ENCODE data around the gene GLUL. TPM values are rescaled to one million over a fixed set of nuclear protein-coding genes. Genes with fewer than 3 reads are reported as not detected.
"Not testable (repeated sequence)": the region's sequence is repeated elsewhere in the genome, so short reads cannot be mapped to it uniquely, and the experiment has no call there.

The GLUL gene
- total RNA-seq, 1 donor from 2014 or later = 89.6 TPM

DNA sequence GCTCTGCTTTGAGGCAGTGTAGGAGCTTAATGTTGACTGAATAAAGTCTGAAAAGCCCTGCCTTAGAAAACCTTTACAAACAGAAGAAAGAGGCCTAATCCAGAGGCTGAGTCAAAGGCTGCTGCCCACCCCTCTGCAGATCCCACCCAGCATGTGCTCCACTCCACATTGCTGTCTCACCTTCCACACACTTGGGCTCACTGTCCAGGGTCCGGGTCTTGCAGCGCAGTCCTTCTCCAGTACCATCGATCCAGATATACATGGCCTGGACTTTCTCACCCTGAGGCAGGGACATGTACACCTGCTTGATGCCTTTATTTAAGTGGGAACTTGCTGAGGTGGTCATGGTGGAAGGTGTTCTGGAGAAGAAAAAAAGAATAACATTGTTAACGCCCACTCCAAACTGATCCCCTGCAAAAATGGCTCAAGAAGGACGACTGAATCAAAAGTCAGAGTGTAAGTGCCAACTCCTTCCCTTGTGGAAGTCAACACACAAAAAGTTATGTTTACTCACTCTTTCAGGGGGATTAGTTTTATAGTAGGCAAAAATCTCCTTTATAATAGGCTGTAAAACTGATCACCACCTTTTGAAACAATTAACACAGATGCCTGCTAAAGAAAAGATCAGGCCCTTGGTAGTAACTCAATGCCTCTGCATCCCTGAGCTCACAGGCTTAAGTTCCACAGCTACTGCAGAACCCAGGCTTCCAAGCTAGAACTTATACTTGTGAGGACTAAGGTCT is 3.0 kb downstream of the GLUL start:
- H3K36me3 Mint-ChIP-seq (ENCODE audit: low read depth) = peaks cover 56% of the 10 kb centered on the region

DNA sequence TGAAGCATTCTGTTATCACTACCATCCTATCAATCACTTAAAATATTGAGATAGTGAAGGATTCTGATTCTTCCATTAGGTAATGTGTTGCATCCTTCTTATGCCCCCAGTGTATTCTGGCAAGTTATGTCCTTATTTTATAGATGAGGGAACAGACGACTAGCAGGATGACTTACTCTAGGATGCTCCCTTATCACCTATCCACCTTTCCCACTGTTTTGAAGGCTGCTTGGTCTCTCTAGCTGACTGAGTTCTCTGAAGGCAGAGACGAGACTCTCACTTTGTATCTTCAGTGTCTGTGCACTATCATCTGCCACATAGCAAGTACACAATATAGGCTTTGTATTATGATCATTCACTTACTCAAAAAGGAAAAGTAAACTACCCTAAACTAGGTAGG is 4.0 kb downstream of the GLUL start:
- no peak for DNase-seq (ENCODE audit: low spot score)
- no peaks in the 10 kb centered on the region for H3K9me3 Mint-ChIP-seq
- H3K36me3 Mint-ChIP-seq (ENCODE audit: low read depth) = peaks cover 60% of the 10 kb centered on the region
- intact Hi-C loops (cut with micrococcal nuclease) = no loop called here
- no peak overlapping the region for H3K4me3 Mint-ChIP-seq
- no peak overlapping the region for H3K27ac Mint-ChIP-seq
- no peaks in the 10 kb centered on the region for H3K27me3 Mint-ChIP-seq (ENCODE audit: insufficient read depth)
- peaks cover 36% of the 10 kb centered on the region for H3K4me1 Mint-ChIP-seq (ENCODE audit: low read depth)

More for the DNA sequence above, 3.0 kb downstream of the GLUL start:
- Mint-ChIP-seq H3K9me3 (no peaks in the 10 kb centered on the region), H3K4me3 (peak overlapping the region; percentile 99), H3K27ac (no peak overlapping the region), H3K4me1 (ENCODE audit: low read depth) (peaks cover 42% of the 10 kb centered on the region), H3K27me3 (ENCODE audit: insufficient read depth) (peaks cover 3% of the 10 kb centered on the region)
- intact Hi-C loops (cut with micrococcal nuclease) = loop anchor here (1.0 kb wide), 1 partner anchor 8 kb away; no protein-coding TSS in a partner anchor
- no peak for DNase-seq (ENCODE audit: low spot score)

DNA sequence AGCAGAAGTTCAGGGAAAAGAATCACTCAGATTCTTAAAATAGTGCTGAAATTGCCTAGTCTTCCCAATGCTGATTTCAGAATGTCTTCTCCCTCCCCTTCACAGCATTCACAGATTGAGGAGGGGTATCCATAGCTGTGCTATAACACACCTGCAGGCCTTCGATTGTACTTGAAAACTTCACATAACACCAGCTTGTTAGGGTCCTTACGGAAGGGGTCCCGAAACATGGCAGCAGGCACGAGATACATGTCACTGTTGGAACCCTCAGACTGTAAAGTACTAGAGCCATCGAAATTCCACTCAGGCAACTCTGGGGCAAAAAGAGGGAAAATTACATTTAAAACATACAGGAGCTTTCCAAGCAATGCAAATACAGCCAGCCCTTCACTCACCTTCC is 4.6 kb downstream of the GLUL start:
- Mint-ChIP-seq H3K36me3 (ENCODE audit: low read depth) (peaks cover 66% of the 10 kb centered on the region), H3K27ac (no peak overlapping the region), H3K9me3 (no peaks in the 10 kb centered on the region), H3K4me1 (ENCODE audit: low read depth) (peaks cover 33% of the 10 kb centered on the region), H3K27me3 (ENCODE audit: insufficient read depth) (no peaks in the 10 kb centered on the region), H3K4me3 (no peak overlapping the region)
- DNase-seq (ENCODE audit: low spot score) = no peak
- intact Hi-C loops (cut with micrococcal nuclease) = no loop called here

DNA sequence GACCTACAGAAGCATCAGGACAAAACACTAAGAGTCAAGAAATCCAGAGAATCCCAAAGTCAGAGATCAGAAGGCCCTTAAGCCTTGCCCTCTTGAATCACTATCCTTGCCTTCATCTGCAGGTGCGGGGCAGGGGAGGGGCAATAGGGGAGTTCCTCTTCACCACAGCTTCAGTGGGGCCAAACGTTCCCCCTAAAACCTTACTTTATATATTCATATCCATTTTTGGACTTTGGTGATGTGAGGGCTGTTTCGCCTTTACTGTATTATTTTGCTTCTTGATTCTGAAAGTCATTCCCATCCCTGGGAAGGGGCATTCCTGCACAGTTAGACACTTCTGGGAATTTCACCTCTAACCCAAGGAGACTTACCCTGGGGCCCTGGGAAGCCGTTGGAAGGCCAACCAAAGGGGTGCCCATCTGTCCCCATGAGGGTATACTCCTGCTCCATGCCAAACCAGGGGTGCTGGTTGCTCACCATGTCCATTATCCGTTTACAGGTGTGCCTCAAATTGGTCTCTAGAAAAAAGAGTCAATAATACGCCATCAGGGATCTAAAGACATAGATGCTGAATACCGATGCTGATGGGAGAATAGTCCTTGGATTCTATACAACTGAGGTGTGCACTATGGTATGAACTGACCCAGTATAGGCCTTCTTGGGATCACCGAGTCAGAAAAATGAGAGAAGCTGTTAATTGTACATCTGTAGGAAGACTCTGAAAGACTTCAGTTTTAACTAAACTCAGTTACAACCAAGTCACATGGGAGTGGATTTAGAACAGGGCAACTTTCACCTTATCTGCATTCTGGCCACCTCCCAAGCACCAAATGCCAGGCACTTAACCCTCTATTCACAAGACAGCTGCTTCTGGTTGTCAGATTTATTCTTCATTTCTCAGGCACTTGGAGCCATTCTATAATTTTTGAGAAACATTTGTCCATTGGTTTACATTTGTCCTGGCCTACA is 5.4 kb downstream of the GLUL start:
- peaks cover 73% of the 10 kb centered on the region for H3K36me3 Mint-ChIP-seq (ENCODE audit: low read depth)

DNA sequence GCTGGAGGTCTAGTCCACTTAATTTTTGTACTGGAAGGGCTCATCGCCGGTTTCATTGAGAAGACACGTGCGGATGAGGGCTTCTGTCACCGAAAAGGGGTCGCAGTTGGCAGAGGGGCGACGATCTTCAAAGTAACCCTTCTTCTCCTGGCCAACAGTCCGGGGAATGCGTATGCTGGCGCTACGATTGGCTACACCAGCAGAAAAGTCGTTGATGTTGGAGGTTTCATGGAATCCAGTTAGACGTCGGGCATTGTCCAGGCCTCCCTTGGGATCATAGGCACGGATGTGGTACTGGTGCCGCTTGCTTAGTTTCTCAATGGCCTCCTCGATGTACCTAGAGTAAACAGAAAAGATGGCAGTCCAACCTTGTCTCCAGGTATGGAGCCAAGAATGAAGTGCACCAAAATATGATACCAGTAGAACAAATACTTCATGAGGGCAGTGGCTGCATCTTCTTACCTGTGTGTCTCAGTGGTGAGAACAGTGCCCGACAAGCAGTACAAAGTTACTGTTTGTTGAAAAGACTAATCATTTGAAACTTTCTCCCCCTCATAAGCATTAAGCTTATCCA is 7.1 kb downstream of the GLUL start:
- H3K27me3 Mint-ChIP-seq (ENCODE audit: insufficient read depth) = no peaks in the 10 kb centered on the region
- peaks cover 24% of the 10 kb centered on the region for H3K4me1 Mint-ChIP-seq (ENCODE audit: low read depth)
- H3K36me3 Mint-ChIP-seq (ENCODE audit: low read depth) = peaks cover 72% of the 10 kb centered on the region
- H3K9me3 Mint-ChIP-seq = no peaks in the 10 kb centered on the region
- H3K4me3 Mint-ChIP-seq = no peak overlapping the region
- intact Hi-C loops (cut with micrococcal nuclease) = no loop called here
- DNase-seq (ENCODE audit: low spot score) = no peak
- no peak overlapping the region for H3K27ac Mint-ChIP-seq

More for the DNA sequence above, 5.4 kb downstream of the GLUL start:
- H3K9me3 Mint-ChIP-seq = no peaks in the 10 kb centered on the region
- H3K27ac Mint-ChIP-seq = no peak overlapping the region
- intact Hi-C loops (cut with micrococcal nuclease) = no loop called here
- no peaks in the 10 kb centered on the region for H3K27me3 Mint-ChIP-seq (ENCODE audit: insufficient read depth)
- H3K4me3 Mint-ChIP-seq = no peak overlapping the region
- DNase-seq (ENCODE audit: low spot score) = no peak
- peaks cover 33% of the 10 kb centered on the region for H3K4me1 Mint-ChIP-seq (ENCODE audit: low read depth)

DNA sequence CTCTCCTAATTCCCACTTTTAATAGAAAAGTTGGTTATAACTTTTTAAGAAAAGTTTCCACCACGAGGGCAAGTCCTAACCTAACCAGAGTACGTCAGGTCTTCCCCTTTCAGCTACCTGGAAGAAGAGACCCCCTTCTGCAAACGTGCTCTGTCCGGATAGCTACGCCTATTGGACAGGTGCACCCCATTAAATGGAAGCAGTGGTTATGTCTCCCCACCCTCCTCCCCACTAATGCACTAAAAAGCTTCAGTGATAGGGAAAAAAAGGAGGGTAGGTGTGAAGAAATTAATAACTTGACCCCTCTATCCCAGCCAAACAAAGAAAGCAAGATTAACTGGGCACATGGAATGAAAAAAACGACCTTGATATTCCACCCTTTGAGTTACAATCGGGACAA is 7.7 kb downstream of the GLUL start:
- no peak overlapping the region for H3K4me3 Mint-ChIP-seq
- no peak overlapping the region for H3K27ac Mint-ChIP-seq
- peaks cover 19% of the 10 kb centered on the region for H3K4me1 Mint-ChIP-seq (ENCODE audit: low read depth)
- H3K9me3 Mint-ChIP-seq = no peaks in the 10 kb centered on the region
- H3K36me3 Mint-ChIP-seq (ENCODE audit: low read depth) = peaks cover 66% of the 10 kb centered on the region
- DNase-seq (ENCODE audit: low spot score) = no peak
- H3K27me3 Mint-ChIP-seq (ENCODE audit: insufficient read depth) = no peaks in the 10 kb centered on the region
- intact Hi-C loops (cut with micrococcal nuclease) = no loop called here

DNA sequence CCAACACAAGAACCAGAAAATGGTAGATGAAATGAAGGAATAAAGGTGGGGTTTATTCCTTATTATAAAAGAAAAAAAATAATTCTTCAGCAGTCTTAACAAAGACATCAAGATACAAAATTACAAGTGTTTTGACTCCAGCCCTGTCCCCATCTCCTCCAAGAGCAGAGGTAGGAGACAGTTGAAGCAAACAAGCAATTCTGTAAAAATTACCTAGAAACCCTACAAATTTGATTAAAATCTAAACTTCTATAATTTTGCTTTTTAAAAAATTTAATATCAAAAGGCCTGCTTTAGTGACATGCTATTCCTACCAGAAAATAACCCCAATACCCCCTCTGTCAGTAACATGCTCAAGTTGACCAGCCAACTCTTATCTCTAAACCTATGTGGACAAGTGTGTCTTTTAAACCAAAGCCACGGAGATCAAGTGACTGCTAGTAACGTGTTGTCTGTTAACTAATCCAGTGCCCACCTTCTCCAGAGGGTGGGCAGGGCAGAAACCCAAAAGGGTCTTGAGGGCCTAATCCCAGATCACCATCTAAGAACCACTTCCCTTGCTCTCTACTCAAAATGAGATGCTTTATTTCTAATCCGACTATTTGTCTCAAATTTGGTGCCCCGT is 8.4 kb downstream of the GLUL start:
- intact Hi-C loops (cut with micrococcal nuclease) = no loop called here
- DNase-seq (ENCODE audit: low spot score) = no peak
- no peak overlapping the region for H3K27ac Mint-ChIP-seq
- H3K4me1 Mint-ChIP-seq (ENCODE audit: low read depth) = peaks cover 12% of the 10 kb centered on the region
- H3K36me3 Mint-ChIP-seq (ENCODE audit: low read depth) = peaks cover 60% of the 10 kb centered on the region
- H3K27me3 Mint-ChIP-seq (ENCODE audit: insufficient read depth) = no peaks in the 10 kb centered on the region
- no peak overlapping the region for H3K4me3 Mint-ChIP-seq
- H3K9me3 Mint-ChIP-seq = no peaks in the 10 kb centered on the region

DNA sequence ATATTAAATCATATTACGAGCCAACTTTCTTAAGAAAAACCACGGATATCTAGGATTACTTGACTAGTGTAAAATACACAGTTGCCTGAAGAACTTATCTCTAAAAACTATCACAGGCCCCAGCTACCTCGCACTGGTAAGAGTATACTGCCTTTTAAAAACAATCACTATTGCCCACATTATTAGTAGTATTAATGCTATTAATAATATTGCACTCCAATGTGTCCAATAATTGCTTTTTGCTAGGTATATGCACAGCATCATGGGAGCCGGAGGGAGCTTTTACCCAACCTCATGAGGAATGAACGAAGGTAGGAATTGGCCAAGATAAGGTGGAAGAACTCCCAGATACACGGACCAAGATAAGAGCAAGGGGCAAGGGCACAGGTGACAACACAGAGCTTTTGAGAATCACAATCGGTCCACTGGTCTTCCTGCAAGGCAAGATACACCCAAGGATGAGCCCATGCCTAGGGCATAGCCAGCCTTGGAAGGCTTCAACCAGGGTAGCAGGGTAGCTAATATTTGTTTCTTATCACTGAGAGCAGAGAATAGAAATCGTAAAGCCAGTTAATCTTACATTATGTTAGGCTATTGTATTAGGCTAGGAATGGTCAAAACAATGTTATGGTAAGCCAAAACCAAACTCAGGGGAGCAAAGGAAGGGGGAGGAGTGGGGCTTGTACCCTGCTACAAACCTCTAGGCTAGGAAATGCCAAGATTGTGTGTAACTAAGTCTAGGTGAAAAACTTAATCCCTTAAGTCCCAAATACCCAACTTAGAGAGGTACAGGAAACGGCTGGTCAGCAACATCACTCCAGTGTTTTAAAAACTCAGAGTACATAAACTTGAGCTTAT is 9.4 kb downstream of the GLUL start:
- DNase-seq (ENCODE audit: low spot score) = no peak
- no peak overlapping the region for H3K27ac Mint-ChIP-seq
- intact Hi-C loops (cut with micrococcal nuclease) = no loop called here
- H3K4me1 Mint-ChIP-seq (ENCODE audit: low read depth) = peaks cover 3% of the 10 kb centered on the region
- no peaks in the 10 kb centered on the region for H3K9me3 Mint-ChIP-seq
- peaks cover 51% of the 10 kb centered on the region for H3K36me3 Mint-ChIP-seq (ENCODE audit: low read depth)
- H3K27me3 Mint-ChIP-seq (ENCODE audit: insufficient read depth) = no peaks in the 10 kb centered on the region
- no peak overlapping the region for H3K4me3 Mint-ChIP-seq

DNA sequence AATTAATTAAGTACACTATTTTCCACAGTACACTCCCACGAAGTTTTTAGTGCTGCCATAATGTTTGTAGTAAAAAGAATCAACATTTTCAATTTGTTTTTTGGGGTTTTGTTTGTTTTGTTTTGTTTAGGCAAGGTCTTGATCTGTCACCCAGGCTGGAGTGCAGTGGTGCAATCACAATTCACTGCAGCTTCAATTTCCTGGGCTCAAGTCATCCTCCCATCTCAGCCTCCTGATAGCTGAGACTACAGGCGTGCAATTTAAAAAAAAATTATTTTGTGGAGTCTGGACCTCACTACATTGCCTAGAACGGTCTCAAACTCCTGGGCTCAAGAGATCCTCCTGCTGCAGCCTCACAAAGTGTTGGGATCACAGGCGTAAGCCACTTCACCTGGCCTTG is 11.4 kb downstream of the GLUL start:
- Mint-ChIP-seq H3K36me3 (ENCODE audit: low read depth) (peaks cover 35% of the 10 kb centered on the region), H3K27ac (no peak overlapping the region), H3K4me1 (ENCODE audit: low read depth) (no peaks in the 10 kb centered on the region), H3K4me3 (no peak overlapping the region), H3K9me3 (no peaks in the 10 kb centered on the region), H3K27me3 (ENCODE audit: insufficient read depth) (no peaks in the 10 kb centered on the region)
- intact Hi-C loops (cut with micrococcal nuclease) = no loop called here
- no peak for DNase-seq (ENCODE audit: low spot score)

DNA sequence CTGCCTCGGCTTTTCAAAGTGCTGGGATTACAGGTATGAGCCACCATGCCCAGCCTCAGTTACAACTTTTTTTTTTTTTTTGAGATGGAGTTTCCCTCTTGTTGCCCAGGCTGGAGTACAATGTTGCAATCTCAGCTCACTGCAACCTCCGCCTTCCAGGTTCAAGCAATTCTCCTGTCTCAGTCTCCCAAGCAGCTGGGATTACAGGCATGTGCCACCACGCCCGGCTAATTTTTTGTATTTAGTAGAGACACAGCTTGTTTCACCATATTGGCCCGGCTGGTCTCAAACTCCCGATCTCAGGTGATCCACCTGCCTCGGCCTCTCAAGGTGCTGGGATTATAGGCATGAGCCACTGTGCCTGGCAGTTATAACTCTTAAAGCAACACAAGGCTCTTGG is 11.8 kb downstream of the GLUL start:
- intact Hi-C loops (cut with micrococcal nuclease); H3K4me1 Mint-ChIP-seq (ENCODE audit: low read depth); H3K27ac Mint-ChIP-seq; DNase-seq (ENCODE audit: low spot score); H3K9me3 Mint-ChIP-seq; H3K27me3 Mint-ChIP-seq (ENCODE audit: insufficient read depth); H3K4me3 Mint-ChIP-seq: not testable (repeated sequence)
- H3K36me3 Mint-ChIP-seq (ENCODE audit: low read depth) = peaks cover 30% of the 10 kb centered on the region

DNA sequence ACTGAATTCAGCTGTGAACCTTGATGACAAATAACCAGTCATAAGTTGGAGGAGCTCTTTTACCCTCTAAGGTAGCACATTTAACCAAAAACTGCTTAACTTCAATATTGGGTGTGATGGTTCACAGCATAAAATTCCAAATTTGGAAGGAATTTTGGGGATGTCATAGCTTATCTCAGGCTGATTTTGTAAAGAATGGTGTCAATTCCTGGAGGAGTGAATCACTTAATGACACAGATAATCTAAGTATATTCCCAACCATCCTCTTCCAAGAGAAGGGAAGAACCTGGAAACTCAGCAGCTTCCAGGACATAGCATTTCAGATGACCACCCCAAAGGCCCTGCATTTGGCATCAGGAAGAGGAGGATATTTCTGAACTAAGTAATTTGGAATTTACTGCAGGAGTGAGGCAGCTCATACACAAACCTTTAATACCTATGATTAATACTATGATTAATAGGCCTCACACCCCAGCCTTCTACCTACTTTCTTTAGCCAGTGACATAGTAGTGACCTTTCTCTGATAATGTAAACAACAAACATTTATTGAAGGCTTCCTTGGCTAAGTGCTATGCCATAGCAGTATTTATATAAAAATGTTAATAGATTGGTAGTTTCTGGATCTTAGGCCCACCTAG is 14.5 kb downstream of the GLUL start:
- Mint-ChIP-seq H3K36me3 (ENCODE audit: low read depth) (peaks cover 12% of the 10 kb centered on the region), H3K9me3 (no peaks in the 10 kb centered on the region), H3K4me3 (no peak overlapping the region), H3K27me3 (ENCODE audit: insufficient read depth) (peaks cover 6% of the 10 kb centered on the region), H3K4me1 (ENCODE audit: low read depth) (no peaks in the 10 kb centered on the region), H3K27ac (no peak overlapping the region)
- intact Hi-C loops (cut with micrococcal nuclease) = no loop called here
- no peak for DNase-seq (ENCODE audit: low spot score)

Measured in activated T-helper 1 cell treated with anti-CD3 and anti-CD28 coated beads, Interleukin-12 subunit alpha, Interleukin-12 subunit beta, Interleukin-2, Interleukin-4 antibody, amounts not matched to agents 30 ng/mL and 10 ng/mL and 1 ng/mL, durations not matched to agents 14 hours and 24 hours and 36 hours (primary cell).